Putamen (tissue), 1 donor: ENCODE results near the gene ZNF775.

Experiments
- DNase-seq: peaks from one replicate; pipeline ENCODE4 v3.0.0-alpha.2; 2016; ENCODE audit warnings: low spot score

The ZNF775 gene

GRCh38 chr7:150412518-150413488, 33.7 kb downstream of the ZNF775 start:
- DNase-seq, result no peak

- no peak for DNase-seq
Measured at GRCh38 chr7:150413640-150414081, 34.5 kb downstream of the ZNF775 start.

GRCh38 chr7:150415161-150416153, 36.3 kb downstream of the ZNF775 start:
- DNase-seq, result no peak

GRCh38 chr7:150417239-150417638, 38.1 kb downstream of the ZNF775 start:
- no peak for DNase-seq

- no peak for DNase-seq
Measured at GRCh38 chr7:150417863-150418262, 38.7 kb downstream of the ZNF775 start.

- DNase-seq, result no peak
Measured at GRCh38 chr7:150420242-150420641, 41.1 kb downstream of the ZNF775 start.

- peak; percentile 77 for DNase-seq
Measured at GRCh38 chr7:150420987-150421674, 42.0 kb downstream of the ZNF775 start.

- DNase-seq, result no peak
Measured at GRCh38 chr7:150421831-150422230, 42.7 kb downstream of the ZNF775 start.

GRCh38 chr7:150425670-150426069, 46.5 kb downstream of the ZNF775 start:
- DNase-seq, result no peak

- DNase-seq, result no peak
Measured at GRCh38 chr7:150428671-150429451, 49.7 kb downstream of the ZNF775 start.

- no peak for DNase-seq
Measured at GRCh38 chr7:150429699-150430098, 50.6 kb downstream of the ZNF775 start.

- no peak for DNase-seq
Measured at GRCh38 chr7:150430465-150431085, 51.4 kb downstream of the ZNF775 start.

- no peak for DNase-seq
Measured at GRCh38 chr7:150431839-150432658, 52.9 kb downstream of the ZNF775 start.

- no peak for DNase-seq
Measured at GRCh38 chr7:150432915-150433892, 54.1 kb downstream of the ZNF775 start.

GRCh38 chr7:150434240-150434639, 55.1 kb downstream of the ZNF775 start:
- no peak for DNase-seq

- no peak for DNase-seq
Measured at GRCh38 chr7:150435047-150435389, 55.9 kb downstream of the ZNF775 start.

- no peak for DNase-seq
Measured at GRCh38 chr7:150435390-150436073, 56.4 kb downstream of the ZNF775 start.

- no peak for DNase-seq
Measured at GRCh38 chr7:150439967-150440366, 60.8 kb downstream of the ZNF775 start.
